GM11168 (cell line): ENCODE results near the gene ENOSF1.
"Not testable (repeated sequence)": the region's sequence is repeated elsewhere in the genome, so short reads cannot be mapped to it uniquely, and the experiment has no call there.

Experiments
- in situ Hi-C: fragments of 300-500 bp; cut with MboI; formaldehyde crosslinking; loops from one replicate; pipeline ENCODE4 v1.12.0; 2022; ENCODE audit warnings: low sequenced_read_pairs; ENCODE audit not compliant: unreplicated experiment

The ENOSF1 gene

GRCh38 chr18:712401-713134 lies at the start of gene ENOSF1:
ENOSF1 (minus strand) TSS chr18:712630; CDS start chr18:712587, 43 bp downstream.
- in situ Hi-C loops, result no loop called here

GRCh38 chr18:759864-760263 lies 47.4 kb upstream of the ENOSF1 start:
- in situ Hi-C loops, result not testable (repeated sequence)

GRCh38 chr18:755506-755905 lies 43.1 kb upstream of the ENOSF1 start:
- in situ Hi-C loops, result no loop called here

- in situ Hi-C loops, result no loop called here
These were observed 42.2 kb upstream of the ENOSF1 start for GRCh38 chr18:754656-755055.

GRCh38 chr18:750456-750855 lies 38.0 kb upstream of the ENOSF1 start:
- in situ Hi-C loops, result no loop called here

- in situ Hi-C loops, result loop anchor here (5.0 kb wide), 1 partner anchor 87 kb away; no protein-coding TSS in a partner anchor
These were observed 32.6 kb upstream of the ENOSF1 start for GRCh38 chr18:744832-745597.

- in situ Hi-C loops, result loop anchor here (5.0 kb wide), 1 partner anchor 90 kb away; no protein-coding TSS in a partner anchor
These were observed 29.6 kb upstream of the ENOSF1 start for GRCh38 chr18:741931-742512.

GRCh38 chr18:732371-732770 lies 19.9 kb upstream of the ENOSF1 start:
- in situ Hi-C loops, result no loop called here

GRCh38 chr18:731185-731584 lies 18.8 kb upstream of the ENOSF1 start:
- in situ Hi-C loops, result no loop called here

GRCh38 chr18:730692-731091 lies 18.3 kb upstream of the ENOSF1 start:
- in situ Hi-C loops, result no loop called here

- in situ Hi-C loops, result not testable (repeated sequence)
These were observed 17.7 kb upstream of the ENOSF1 start for GRCh38 chr18:730120-730519.

GRCh38 chr18:725646-726045 lies 13.2 kb upstream of the ENOSF1 start:
- in situ Hi-C loops, result no loop called here

GRCh38 chr18:723541-724080 lies 11.2 kb upstream of the ENOSF1 start:
- in situ Hi-C loops, result no loop called here

GRCh38 chr18:717003-717402 lies 4.6 kb upstream of the ENOSF1 start:
- in situ Hi-C loops, result no loop called here

GRCh38 chr18:715626-716025 lies 3.2 kb upstream of the ENOSF1 start:
- in situ Hi-C loops, result no loop called here

GRCh38 chr18:713135-713490 lies 683 bp upstream of the ENOSF1 start:
- in situ Hi-C loops, result no loop called here

- in situ Hi-C loops, result no loop called here
These were observed 601 bp downstream of the ENOSF1 start for GRCh38 chr18:711657-712400.

- in situ Hi-C loops, result no loop called here
These were observed 1.1 kb downstream of the ENOSF1 start for GRCh38 chr18:711310-711656.

- in situ Hi-C loops, result no loop called here
These were observed 1.8 kb downstream of the ENOSF1 start for GRCh38 chr18:710418-711300.
